Activated gamma-delta T cell treated with Interleukin-2 at 50 U/mL for 16 hours (primary cell): ENCODE results near the gene MYH6.

Experiments used
- DNase-seq: peaks from one replicate; pipeline ENCODE4 v3.0.0-alpha.2; 2020

Gene MYH6

DNA sequence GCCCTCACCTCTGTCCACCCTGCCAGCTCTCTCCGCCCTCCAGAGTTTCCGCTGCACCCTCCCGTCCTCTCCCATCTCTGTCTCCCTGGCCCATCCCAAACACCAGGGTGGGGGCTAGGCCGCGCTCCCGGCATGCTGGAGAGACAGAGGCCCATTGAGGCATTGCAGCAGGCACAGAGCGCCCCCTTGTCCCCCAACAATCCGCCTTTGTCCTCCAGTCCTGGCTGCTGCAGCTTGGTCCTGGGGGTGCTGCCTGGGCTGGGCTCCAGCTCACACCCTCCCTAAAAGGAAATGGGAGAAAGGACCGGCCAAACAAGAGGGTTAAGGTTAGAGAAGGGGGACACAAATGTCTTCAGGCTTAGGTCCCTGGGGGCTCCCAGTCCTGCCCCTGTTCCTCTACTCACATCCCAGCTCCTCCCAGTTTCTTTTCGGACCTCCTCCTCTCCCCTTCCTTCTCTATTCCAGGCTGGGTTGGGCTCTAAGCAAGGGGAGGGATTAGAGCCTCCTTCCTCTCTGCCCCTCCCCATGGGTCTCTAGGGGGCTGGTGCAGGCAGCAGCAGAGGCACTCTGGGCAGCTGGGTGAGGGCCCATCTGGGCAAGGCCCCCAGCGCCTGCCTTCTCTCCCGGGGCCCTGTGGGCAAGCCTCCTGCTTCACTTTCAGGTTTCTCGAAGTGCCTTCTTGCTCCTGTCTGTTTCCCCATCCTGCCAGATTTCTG is 31.4 kb downstream of the MYH6 start, which contains the start of gene CMTM5:
TSS of gene CMTM5 (plus strand) at position 565 of the 716 bp plus-strand sequence. CDS start 206 bp downstream, outside the sequence.
- DNase-seq = no peak

DNA sequence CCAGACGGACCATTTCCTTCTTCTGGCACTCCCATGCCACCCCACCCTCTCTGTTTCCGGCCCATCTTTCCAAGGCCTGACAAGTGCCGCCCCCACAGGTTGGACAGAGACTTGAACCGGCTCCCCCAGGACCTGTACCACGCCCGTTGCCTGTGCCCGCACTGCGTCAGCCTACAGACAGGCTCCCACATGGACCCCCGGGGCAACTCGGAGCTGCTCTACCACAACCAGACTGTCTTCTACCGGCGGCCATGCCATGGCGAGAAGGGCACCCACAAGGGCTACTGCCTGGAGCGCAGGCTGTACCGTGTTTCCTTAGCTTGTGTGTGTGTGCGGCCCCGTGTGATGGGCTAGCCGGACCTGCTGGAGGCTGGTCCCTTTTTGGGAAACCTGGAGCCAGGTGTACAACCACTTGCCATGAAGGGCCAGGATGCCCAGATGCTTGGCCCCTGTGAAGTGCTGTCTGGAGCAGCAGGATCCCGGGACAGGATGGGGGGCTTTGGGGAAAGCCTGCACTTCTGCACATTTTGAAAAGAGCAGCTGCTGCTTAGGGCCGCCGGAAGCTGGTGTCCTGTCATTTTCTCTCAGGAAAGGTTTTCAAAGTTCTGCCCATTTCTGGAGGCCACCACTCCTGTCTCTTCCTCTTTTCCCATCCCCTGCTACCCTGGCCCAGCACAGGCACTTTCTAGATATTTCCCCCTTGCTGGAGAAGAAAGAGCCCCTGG is 32.4 kb downstream of the MYH6 start:
- no peak for DNase-seq

DNA sequence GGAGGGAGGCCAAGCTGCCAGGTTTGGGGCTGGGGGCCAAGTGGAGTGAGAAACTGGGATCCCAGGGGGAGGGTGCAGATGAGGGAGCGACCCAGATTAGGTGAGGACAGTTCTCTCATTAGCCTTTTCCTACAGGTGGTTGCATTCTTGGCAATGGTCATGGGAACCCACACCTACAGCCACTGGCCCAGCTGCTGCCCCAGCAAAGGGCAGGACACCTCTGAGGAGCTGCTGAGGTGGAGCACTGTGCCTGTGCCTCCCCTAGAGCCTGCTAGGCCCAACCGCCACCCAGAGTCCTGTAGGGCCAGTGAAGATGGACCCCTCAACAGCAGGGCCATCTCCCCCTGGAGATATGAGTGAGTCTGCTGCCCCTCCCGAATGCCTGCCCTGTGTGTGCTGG is 35.0 kb downstream of the MYH6 start:
- DNase-seq = no peak

DNA sequence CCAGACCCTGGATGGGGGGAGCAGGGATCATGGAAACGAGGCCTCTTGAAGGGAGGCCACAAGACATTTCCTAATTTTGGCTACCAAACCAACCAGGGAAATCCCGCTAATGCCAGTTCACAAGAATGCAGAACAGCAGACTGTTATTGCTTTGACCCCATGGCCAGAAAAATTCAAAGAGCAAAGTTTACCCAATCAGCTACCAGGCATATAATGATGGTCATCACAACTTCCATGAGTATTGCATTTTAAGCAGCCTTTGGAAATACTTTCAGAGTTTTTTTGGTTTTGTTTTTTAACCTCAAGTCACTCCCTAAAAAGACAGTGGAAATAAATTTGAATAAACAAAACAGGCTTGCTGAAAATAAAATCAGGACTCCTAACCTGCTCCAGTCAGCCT is 35.6 kb downstream of the MYH6 start, which contains the start of gene IL25:
TSS of gene IL25 (plus strand) at position 301 of the 400 bp plus-strand sequence.
- no peak for DNase-seq

DNA sequence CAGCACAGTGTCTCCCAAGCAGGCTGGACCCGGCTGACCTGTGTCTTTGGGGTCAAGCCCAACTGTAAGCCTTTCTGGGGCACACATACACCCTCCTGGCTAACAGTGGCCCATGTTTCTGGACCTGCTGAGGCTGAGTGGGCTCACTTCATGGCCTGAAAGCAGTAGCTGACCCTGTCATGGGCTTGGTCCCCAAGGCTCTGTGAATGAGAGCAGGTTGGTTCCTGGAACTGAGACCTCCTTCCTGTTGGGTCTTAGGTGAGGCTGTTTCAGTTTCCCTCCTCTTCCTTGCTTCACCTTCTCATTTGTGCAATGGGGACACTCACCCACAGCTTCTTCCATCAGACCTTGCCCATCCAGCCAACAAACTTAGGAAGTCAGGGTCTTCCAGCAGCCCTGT is 36.2 kb downstream of the MYH6 start:
- DNase-seq = no peak

DNA sequence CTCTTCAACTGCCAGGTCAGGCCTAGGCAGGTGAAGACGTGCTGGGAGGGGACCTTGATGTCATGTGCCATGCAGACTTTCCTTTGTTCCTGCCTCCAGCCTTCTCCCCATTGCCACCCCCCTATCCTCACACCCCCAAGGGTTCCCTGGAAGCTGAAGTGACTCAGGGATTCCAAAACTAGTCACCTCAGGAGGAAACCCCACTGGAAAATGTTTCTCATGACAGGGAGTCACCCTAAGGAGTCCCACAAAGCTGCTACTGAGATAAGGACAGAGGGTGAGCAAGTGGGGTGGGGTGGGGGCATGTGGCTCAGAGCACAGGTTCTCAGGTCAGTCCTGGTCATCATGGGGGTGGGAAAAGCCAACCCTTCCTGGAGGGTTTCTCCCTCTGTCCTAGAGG is 37.9 kb downstream of the MYH6 start:
- DNase-seq = no peak

DNA sequence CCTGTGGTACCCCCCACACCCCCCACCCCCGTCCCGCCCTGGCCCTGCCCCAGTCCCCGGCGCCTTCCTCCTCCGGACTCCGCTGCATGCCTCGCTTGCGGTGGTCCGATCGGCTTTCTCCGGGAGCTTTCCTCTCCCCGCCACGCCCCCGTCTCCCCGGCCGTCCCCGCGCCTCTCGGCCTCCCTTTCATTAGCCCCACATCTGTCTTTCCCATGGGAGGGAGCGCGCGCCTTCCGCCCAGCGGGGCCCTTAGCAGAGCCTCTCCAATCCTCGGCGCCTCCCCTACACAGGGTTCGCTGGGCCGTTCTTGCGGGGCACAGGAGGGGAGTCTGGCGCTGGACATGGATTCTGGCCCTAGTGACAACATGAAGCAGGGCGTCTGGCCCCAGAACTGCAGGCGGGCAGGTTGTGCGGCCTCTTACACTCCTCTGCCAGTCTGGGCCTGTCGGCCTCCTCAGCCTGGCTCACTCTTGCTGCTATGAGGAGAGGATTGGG is 41.6 kb downstream of the MYH6 start:
- no peak for DNase-seq

DNA sequence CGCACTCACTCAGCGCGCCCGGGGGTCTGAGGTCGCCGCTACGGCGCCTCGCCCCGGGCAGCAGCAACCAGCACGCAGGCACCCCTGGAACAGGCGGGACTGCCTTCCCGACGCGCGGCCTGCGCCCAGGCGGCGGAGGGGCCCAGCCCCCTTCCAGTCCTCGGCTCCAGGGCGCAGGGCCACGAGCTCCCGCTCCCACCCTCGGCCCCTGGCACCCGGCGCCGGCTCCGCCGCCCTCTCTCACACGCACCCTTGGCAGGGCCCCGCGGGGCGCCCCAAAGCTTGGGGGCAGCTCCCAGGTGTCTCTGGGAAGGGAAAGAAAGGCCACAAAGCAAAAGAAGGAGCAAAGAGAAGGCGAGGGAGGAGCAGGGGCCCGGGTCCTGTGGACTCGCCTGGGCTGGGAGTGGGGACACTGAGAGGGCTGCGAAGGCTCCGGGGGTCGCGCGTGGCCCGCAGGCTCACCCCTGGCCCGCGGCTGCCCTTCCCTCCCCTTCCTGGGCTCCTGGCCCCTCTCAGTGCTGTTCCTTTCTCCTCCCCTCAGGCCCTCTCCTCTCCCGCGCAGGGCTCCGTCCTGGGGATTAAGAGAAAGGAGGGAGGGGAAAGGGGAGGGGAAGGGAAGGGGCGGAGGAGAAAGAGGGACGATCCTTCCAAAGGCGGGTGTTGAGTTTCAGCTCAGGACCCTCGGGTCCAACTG is 42.2 kb downstream of the MYH6 start:
- DNase-seq = no peak

DNA sequence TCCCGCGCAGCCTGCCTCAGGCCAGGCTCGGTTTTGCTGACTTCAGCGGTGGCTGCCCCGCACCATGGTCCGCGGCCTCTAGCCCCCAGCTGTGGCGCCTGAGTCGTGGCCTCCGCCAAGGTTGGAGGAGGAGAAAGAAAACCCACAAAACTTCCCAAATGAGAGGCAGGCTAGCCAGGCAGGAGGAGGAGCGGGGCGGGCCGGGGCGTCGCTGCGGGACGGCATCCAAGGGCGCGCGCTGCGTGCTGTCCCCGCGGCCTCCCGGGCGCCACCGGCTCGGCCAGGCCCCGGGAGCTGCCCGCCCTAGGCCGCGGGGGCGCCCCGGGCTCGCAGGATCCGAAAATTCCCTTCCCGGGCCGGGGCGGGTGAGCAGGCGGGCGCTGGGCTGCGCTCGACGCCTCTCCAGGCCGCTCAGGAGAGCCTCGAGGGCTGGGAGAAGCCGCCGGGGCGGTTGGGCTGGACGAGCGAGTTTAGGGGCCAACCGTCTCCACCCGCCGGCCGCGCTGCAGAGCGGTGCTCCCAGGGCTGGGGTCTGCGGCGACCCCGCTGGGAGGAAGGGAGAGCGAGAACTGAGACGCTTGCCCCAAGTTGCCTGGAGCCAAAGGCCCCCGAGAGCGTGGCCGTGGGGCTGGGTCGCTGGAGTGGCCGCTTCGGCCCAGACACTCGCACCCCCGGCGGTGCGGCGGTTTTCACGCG is 42.9 kb downstream of the MYH6 start, which contains the start of gene EFS:
TSS of gene EFS (minus strand) at position 137 of the 696 bp plus-strand sequence. CDS start 147 bp downstream, outside the sequence.
- DNase-seq = no peak

DNA sequence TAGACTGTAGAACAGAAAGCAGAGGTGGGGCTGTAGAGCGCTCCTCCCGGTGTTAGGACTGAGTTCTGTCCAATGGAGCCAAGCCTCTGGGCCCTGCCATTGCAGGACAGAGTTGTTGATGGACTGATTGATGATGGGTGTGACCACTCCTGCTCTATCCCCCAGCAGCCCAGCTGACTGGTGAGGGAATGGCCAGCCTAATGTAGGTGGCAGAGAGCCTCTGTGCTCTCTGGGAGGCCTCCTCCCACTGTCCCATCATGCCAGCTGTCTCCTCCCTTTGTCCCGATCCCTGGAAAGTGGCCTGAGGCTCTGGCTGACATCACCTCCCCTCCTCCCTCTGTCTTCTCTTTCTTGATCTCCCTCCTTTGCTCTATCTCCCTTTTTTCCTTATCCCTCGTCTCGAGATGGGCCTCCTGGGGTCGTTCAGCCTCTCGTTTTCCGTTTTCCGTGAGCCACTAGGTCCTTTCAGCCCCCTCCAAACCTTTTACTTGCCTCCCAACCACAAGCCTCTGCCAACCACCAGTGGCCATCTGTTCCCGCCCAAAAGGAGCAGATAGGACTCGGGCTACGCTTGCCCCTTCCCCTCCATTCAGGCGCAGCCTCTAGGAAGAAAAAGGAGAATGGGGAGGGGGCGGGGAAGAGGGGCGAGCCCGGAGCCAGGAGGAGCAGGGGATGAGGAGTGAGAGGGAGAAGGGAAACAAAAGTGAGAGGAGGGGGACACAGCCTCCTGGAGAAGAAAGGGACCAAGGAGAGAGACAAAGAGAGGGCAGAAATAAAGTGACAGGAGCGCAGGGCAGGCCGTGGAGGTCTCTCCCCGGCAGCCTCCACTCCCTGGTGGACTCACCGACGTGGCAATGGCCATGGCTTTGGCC is 43.7 kb downstream of the MYH6 start:
- DNase-seq = no peak

DNA sequence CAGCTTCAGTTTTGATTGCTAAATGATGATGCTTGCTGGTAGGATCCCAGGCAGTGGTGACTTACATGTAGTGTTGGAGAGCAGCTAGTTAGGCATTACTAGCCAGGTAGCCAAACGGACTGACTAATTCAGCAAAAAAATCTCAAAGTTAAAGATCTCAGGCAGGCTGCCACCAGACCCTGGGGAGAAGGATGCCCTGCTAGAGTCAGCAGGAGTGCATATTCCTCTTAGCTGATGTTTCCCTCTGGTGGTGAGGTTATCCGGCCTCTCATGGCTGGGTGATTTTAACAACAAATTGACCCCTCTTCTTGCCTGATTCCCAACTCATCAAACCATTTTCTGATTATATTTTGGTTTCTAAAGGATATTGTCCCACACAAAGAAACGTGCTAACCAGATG is 45.9 kb downstream of the MYH6 start:
- no peak for DNase-seq

DNA sequence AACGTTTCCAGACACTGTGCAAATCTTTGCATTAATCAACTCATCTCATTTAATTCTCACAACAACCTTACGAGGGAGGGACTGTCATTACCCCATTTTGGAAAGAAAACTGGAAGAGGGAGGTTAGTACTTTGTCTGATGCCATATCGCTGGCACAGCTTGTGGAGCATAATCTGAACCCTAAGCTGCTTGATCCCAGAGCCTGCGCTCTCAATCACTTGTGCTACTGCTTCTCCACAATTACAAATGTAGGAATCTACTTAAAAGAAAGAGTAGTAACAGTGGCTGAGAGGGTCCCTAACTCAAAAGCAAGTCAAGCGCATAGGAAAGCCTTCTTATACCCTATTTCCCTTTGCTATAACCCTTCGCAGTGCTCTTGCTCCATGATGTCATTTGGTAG is 46.3 kb downstream of the MYH6 start:
- no peak for DNase-seq

DNA sequence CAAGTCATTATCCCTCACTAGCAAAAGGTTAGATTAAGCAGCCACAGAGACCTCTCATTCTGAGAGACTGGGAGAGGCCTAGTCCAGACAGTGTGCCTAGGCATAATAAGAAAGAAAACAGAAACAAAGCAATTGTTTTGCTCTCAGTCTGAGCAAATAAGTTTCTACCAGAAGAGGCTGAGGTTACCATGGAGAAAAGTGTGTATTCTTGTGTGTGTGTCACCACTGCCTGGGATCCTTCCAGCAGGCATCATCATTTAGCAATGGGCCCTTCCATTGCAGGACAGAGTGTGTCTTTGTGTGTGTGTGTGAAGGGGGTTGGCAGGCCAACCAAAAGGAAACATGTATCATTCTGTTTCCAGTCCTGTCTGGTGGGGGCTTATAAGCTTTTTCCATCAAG is 46.8 kb downstream of the MYH6 start:
- DNase-seq = no peak

DNA sequence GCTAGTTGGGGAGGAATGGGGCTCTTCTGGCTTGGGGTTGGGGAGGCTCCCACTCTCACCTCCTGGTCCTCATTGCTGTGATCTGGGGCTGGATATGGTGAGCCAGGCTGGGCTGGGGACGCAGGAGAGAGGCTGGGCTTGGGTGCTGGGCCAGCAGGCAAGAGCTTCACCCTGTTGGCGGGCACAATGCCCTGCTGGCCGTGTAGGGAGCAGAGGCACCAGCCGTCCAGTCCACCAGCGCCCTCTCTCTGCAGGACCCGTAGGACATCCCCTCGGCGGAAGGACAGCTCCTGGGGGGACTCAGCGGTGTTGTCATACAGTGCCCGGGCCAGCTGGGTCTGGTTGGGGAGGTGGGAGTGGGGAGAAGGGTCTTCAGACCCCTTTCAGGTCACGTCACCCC is 47.6 kb downstream of the MYH6 start:
- DNase-seq = no peak

DNA sequence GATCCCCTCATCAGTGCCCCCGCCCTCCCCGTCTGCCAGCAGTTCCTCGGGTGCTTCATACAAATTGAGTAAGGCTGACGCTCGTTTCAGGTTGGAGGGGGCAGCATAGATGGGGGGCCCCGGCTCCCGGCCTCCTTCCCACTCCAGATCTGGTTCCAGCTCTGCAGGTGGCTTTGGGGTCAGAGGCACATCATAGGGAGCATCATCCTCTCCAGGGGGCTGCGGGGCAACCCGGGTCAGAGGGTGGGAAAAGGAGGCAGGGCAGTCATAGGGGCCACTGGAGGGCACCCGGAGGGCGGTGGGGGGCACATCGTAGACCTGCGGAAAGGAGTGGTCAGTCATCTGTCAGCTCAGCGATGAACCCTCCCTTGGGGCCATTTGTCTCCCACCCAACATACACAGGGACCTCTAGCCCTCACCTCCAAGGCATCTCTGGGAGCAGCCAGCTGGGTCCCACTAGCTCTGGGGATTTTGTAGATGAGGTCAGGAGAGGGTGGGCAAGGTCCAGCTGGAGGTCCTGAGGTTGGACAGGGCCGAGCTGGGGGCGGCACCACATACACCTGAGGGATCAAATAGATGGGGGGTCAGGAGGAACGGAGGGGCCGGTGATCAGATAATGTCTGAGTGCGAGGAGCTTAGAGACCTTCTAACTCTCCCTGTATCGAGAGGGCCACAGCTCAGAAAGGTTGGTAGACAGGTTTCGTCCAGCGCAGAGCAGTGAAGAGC is 48.2 kb downstream of the MYH6 start:
- no peak for DNase-seq

DNA sequence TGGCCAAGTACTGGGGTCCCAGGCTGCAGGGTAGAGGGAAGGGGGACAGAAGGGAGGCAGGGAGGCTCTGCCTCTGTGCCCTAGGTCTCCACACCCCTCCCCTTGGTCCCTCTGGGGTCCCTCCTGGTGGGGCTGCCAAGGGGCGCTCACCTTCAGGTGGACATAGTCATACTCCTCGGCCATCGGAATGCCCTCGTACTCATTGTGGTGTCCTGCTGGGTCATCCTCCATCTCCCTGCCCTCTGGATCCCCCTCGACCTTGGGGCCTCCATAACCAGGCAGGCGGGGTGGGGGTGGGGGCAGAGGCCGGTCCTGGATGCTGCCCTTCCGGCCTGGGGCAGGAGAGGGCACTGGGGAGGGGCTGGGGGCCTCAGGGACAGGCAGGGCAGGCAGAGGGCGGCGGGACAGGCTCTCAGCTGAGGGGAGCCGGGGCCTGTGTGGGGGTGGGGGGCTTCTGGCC is 48.9 kb downstream of the MYH6 start:
- no peak for DNase-seq

DNA sequence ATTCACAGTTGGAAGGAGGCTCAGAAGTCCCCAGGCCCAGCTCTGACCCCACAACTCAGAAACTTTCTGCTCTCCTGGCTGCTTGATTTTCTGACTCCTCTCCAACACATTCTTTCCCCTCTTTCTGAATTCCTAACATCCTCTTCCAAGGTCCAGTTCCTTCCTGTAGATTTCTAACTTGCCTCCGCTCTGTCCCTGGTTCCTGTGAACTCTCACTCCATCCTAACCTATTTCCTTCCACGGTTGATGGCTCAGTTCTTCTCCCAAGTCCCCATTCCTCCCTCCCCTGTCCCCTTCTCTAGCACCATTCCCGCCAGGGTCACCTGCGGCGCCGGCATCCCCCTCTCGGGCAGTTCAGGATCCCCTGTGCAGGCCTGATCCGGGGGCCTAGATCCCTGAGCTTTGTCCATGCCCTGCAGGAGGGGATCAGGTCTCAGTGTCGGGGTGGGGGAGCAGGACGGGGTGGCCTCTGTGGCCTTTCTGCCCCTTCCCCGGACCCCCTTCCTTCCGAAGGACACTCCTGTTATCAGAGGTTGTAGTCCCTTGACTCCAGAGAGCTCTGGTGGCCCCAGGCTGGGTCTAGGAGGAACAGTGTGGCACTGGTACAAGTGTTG is 49.4 kb downstream of the MYH6 start:
- DNase-seq = no peak

DNA sequence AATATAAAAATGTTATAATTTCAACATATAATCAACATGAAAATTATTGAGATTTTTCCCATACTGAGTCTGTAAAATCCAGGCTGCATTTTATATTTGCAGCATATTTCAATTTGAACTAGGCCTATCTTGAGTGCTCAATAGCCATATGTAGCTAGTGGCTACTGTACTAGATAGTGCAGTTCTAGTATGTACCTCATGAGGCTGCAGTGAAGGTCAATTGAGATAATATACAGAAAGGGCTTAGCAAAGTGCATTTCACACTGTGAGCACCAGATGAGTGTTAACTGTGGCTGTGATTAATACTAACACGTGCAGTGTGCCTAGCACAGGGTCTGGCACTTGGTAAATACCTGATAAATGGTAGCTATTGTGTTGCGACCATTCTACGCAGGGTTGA is 50.0 kb downstream of the MYH6 start:
- DNase-seq = no peak

DNA sequence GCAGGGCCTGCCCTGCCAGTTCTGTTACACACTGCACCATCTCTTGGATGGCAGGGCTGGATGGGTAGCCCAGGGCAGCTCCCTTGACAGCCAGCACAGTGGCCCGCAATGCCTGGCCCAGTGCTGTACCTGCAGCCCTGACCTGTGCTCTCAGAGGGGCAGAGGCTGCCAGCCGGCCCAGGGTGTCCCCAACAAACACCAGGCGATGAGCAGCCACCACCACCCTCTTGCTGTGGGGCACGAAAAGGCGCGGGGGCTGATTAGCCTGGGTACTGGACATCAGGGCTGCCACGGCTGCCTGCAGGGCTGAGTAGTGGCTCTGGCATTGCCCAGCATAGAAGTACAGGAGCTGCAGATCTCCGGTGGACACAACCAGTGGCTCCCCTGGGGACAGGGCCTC is 50.8 kb downstream of the MYH6 start:
- DNase-seq = no peak

DNA sequence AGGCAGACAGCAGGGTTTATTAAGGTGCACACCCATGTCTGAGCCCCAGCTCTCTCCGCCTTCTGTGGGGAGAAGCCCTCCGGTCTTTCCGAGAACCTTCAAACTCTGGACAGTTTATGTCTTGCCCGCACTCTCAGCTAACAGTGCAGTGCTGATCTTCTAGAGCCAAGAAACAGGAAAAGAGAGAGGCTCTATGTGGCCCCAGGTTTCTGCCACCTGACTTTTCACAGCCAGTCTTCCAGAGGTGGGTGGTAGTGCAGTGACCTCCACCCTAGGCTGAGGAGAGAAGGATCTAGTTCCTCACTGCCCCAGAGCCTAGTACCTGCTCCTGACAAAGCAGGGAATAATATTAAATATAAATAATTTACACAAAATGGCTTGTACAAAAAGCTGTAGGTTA is 51.4 kb downstream of the MYH6 start:
- no peak for DNase-seq
